Aorta (tissue), 5 donors: ENCODE results near the gene LAMC3. TPM values are rescaled to one million over a fixed set of nuclear protein-coding genes. Genes with fewer than 3 reads are reported as not detected.

Source experiments
- ATAC-seq: fragments of 200-7000 bp; cut with Tn5 transposase; one replicate; pipeline ENCODE4 v1.9.1; 2022; ENCODE audit warnings: moderate library complexity; ENCODE audit not compliant: low FRiP score
- DNase-seq, 2 donors: peaks; one replicate each; pipeline ENCODE4 v3.0.0-alpha.2; 2020
- H3K27ac ChIP-seq, 2 donors: one replicate each; pipeline ENCODE4 v1.5.1; 2013; ENCODE audit warnings: low read length in 2 of 2, mild to moderate bottlenecking in 2 of 2, moderate library complexity in 2 of 2, control low read depth in 1 of 2, inconsistent platforms in 1 of 2, low read depth in 1 of 2
- H3K27me3 ChIP-seq, 2 donors: one replicate each; pipeline ENCODE4 v1.6.1; 2013; ENCODE audit warnings: control low read depth in 1 of 2, low read length in 1 of 2, mild to moderate bottlenecking in 1 of 2, moderate library complexity in 1 of 2; ENCODE audit not compliant: insufficient read depth in 2 of 2, control insufficient read depth in 1 of 2
- H3K36me3 ChIP-seq, 2 donors: one replicate each; pipeline ENCODE4 v1.6.1; 2013; ENCODE audit warnings: control low read depth in 1 of 2, low read length in 1 of 2, mild to moderate bottlenecking in 1 of 2; ENCODE audit not compliant: insufficient read depth in 2 of 2, control insufficient read depth in 1 of 2
- H3K4me1 ChIP-seq, 2 donors: one replicate each; pipeline ENCODE4 v1.6.1; 2013; ENCODE audit warnings: low read length in 2 of 2, control low read depth in 1 of 2, mild to moderate bottlenecking in 1 of 2, moderate library complexity in 1 of 2; ENCODE audit not compliant: insufficient read depth in 2 of 2, control insufficient read depth in 1 of 2
- H3K4me3 ChIP-seq, 2 donors: one replicate each; pipeline ENCODE4 v1.5.1; 2013; ENCODE audit warnings: low read length in 2 of 2, control low read depth in 1 of 2, mild to moderate bottlenecking in 1 of 2
- H3K9me3 ChIP-seq: one replicate; pipeline ENCODE4 v1.6.1; 2013; ENCODE audit warnings: mild to moderate bottlenecking, low read length; ENCODE audit not compliant: control insufficient read depth
- WGBS, 2 donors: extraction: QIAGEN DNeasy Blood & Tissue Kit; methylation state at CpG; one replicate each; pipeline ENCODE4 v1.1.7; 2013; 5-methylcytosine and 5-hydroxymethylcytosine counted together
- intact Hi-C, 2 donors: fragments of 100-400 bp; cut with DNase I; formaldehyde crosslinking; loops; one replicate each; pipeline versions ENCODE4 v1.14.2 to v1.15.0; 2022
- polyA plus RNA-seq, 2 donors: library from polyadenylated mRNA; stranded (reverse); fragments of 200-250 nt; gene quantifications; one replicate each; pipeline ENCODE4 v1.2.3, GENCODE V29; 2013
- total RNA-seq, 2 donors: library from RNA; stranded (reverse); fragmentation: NEBNext Ultra II Directional; extraction: Animal tissue kit (Norgen Biotek cat#: 25700); gene quantifications; one replicate each; pipeline ENCODE4 v1.2.1, GENCODE V29; 2021
- donor health status: healthy with polysubstance abuse.
- donor health status: Bipolar disorder and iron deficiency.
- donor health status: DM: no; HTN: no; CAD: no.
- donor health status: DM: no; HTN: no; CAD: no.
- donor health status: DM: yes; HTN: yes; CAD: no.

Gene LAMC3
- total and polyA plus RNA-seq, 4 donors = 0.32 to 1.3 (median 0.74) TPM

DNA sequence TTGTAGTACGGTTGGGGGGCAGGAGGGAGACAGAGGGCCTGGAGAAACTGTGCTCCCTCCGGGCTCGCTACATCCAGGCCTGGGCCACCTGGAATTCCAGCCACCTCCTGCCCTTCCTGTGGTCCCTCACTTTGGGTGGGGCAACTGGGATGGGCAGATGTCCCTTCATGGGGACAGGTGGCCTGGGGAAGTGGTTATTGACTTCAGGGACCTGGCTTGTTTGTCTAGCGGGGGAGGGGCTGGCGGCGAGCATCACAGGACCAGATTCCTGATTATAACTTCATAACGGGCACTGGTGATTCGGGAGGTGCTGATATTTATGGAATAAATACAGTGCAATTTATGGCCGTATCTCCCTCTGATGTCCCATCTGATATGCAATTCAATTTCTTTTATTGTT lies 20.1 kb upstream of the LAMC3 start:
- Histone ChIP-seq H3K36me3 (no peaks in the 10 kb centered on the region), H3K27me3 (no peaks in the 10 kb centered on the region), H3K4me3 (no peak overlapping the region), H3K27ac (no peak overlapping the region), H3K4me1 (no peaks in the 10 kb centered on the region), H3K9me3 (no peaks in the 10 kb centered on the region)
- ATAC-seq = no peak
- 76 to 87% methylated on average over 9 of the region's 9 CpGs for WGBS, 2 donors
- no peak for DNase-seq
- intact Hi-C loops = no loop called here

- ATAC-seq (no peak), DNase-seq (no peak)
- intact Hi-C loops = no loop called here
- Histone ChIP-seq H3K4me1 (no peaks in the 10 kb centered on the region), H3K36me3 (no peaks in the 10 kb centered on the region), H3K27me3 (no peaks in the 10 kb centered on the region), H3K4me3 (no peak overlapping the region), H3K27ac (no peak overlapping the region), H3K9me3 (no peaks in the 10 kb centered on the region)
- 85 to 88% methylated on average over 18 of the region's 18 CpGs for WGBS, 2 donors
These were observed 19.6 kb upstream of the LAMC3 start for GRCh38 chr9:130989391-130989790.

- no peaks in the 10 kb centered on the region for H3K27me3 ChIP-seq
- no peaks in the 10 kb centered on the region for H3K9me3 ChIP-seq
- no peaks in the 10 kb centered on the region for H3K4me1 ChIP-seq
- no peak overlapping the region for H3K4me3 ChIP-seq
- intact Hi-C loops = no loop called here
- ATAC-seq (no peak), DNase-seq (no peak)
- WGBS, 2 donors = 80 to 91% methylated on average over 19 to 22 of the region's 22 CpGs
- no peaks in the 10 kb centered on the region for H3K36me3 ChIP-seq
- no peak overlapping the region for H3K27ac ChIP-seq
These were observed 19.1 kb upstream of the LAMC3 start for GRCh38 chr9:130989891-130990290.

GRCh38 chr9:130990306-130990977 lies 18.5 kb upstream of the LAMC3 start:
- ATAC-seq = no peak
- intact Hi-C loops = no loop called here
- Histone ChIP-seq H3K27ac (no peak overlapping the region), H3K9me3 (no peaks in the 10 kb centered on the region), H3K27me3 (no peaks in the 10 kb centered on the region), H3K4me1 (no peaks in the 10 kb centered on the region), H3K36me3 (no peaks in the 10 kb centered on the region), H3K4me3 (no peak overlapping the region)
- WGBS, 2 donors = 65 to 68% methylated on average over 23 of the region's 23 CpGs
- DNase-seq = no peak

DNA sequence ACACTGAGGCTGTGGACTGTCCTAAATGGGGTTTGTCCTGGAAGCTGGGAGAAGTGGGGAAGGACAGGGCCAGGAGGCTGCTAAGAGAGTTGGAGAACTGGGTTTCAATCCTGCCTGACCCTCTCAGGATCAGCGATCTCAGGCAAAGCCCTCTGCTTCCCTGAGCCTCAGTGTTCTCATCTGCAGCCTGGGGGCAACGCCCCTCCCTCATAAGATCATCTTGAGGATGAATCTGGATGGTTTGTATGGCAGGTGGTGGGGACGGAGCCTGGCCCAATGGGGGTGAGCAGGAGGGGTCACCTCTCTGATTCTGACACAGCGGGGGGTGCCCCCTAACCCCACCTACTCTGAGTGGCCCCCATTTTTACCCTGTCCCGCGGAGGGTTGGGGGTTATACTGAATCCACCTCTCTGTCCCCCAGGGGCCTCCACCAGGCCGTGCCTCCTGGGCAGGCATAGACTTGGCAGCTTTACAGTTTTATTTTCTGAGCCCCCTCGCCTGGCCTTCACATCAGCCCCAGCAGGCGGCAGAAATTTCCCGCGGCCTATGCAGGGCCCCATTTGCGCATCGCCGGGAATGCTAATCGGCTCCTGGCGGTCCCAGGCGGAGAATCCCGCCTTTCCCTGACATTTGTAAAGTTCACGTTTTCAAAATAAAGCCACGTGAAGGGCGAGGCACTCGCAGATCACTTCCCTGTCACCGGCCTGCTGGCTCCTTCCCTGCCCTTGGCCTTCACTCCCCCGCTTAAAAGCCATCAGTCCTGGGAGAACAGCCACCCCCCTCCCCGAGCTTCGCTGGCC lies 17.8 kb upstream of the LAMC3 start:
- H3K4me3 ChIP-seq = no peak overlapping the region
- DNase-seq (peak in 1 of 2 donors; percentile 20), ATAC-seq (no peak)
- intact Hi-C loops = no loop called here
- H3K9me3 ChIP-seq = no peaks in the 10 kb centered on the region
- 47 to 58% methylated on average over 26 of the region's 26 CpGs for WGBS, 2 donors
- H3K4me1 ChIP-seq = no peaks in the 10 kb centered on the region
- no peak overlapping the region for H3K27ac ChIP-seq
- H3K27me3 ChIP-seq = no peaks in the 10 kb centered on the region
- H3K36me3 ChIP-seq = no peaks in the 10 kb centered on the region

DNA sequence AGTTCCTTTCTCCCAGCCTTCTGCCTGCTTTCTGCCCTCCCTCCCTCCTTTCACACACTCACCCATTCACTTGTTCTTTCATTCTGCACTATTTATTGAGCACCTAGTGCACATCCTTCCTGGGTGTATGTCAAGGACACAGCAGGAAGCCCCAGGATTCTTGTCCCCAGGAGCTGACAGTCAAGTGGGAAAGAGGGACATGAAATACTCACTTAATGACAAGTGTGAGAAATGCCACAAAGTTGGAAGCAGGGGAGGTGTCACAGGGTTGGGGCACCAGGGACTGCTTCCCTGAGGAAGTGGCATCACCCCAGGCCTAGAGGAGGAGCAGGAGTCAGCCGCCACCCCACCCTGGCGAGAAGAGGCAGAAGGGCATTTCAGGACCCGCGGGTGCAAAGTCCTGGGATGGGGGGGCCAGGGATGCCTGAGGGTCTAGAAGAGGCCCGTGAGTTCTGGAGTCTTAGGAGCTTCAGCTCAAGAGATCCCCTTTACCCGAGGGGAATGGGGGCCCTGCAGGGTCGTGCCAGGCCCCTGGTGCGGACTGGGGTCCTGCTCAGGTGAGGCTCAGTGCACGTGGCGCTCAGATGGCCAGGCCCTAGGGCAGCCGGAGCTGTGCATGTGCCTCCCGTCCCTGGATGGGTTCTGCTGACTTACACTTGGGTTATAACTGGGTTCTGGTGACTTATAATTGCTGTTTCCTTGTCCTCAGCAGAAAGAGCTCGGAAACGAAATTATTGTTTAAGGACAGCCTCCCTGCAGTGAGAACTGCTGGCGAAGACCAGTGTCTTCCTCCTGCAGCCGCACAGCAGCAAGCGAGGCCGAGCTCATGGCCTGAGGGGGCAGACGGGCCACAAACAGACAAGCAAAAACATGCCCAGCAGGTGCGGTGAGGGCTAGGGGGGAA lies 16.9 kb upstream of the LAMC3 start:
- ATAC-seq = no peak
- 88 to 91% methylated on average over 20 of the region's 20 CpGs for WGBS, 2 donors
- intact Hi-C loops = no loop called here

DNA sequence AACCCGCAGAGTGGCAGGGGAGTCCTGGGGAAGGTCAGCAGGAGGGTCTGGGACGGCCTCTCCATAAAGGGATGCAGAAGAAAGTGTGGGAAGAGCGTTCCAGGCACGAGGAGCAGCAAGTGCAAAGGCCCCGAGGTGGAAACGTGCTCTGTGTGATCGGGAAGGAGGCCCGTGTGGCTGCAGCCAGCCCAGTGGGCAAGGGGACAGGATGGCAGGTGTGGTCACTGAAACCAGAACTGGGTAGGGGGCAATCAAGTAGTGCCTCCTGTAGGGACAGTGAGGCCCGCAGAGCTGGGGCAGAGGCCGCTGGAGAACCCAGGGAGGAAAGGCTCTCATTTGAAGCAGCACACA lies 16.3 kb upstream of the LAMC3 start:
- Histone ChIP-seq H3K36me3 (no peaks in the 10 kb centered on the region), H3K9me3 (no peaks in the 10 kb centered on the region), H3K27me3 (no peaks in the 10 kb centered on the region), H3K4me1 (no peaks in the 10 kb centered on the region), H3K4me3 (no peak overlapping the region), H3K27ac (no peak overlapping the region)
- no peak for ATAC-seq
- 96% methylated on average over 9 to 10 of the region's 10 CpGs for WGBS, 2 donors
- intact Hi-C loops = no loop called here
- peak in 1 of 2 donors; percentile 24 for DNase-seq

More for the DNA sequence above, 16.9 kb upstream of the LAMC3 start:
- DNase-seq = no peak
- no peak overlapping the region for H3K4me3 ChIP-seq
- no peaks in the 10 kb centered on the region for H3K36me3 ChIP-seq
- no peaks in the 10 kb centered on the region for H3K27me3 ChIP-seq
- H3K4me1 ChIP-seq = no peaks in the 10 kb centered on the region
- H3K9me3 ChIP-seq = no peaks in the 10 kb centered on the region
- no peak overlapping the region for H3K27ac ChIP-seq

DNA sequence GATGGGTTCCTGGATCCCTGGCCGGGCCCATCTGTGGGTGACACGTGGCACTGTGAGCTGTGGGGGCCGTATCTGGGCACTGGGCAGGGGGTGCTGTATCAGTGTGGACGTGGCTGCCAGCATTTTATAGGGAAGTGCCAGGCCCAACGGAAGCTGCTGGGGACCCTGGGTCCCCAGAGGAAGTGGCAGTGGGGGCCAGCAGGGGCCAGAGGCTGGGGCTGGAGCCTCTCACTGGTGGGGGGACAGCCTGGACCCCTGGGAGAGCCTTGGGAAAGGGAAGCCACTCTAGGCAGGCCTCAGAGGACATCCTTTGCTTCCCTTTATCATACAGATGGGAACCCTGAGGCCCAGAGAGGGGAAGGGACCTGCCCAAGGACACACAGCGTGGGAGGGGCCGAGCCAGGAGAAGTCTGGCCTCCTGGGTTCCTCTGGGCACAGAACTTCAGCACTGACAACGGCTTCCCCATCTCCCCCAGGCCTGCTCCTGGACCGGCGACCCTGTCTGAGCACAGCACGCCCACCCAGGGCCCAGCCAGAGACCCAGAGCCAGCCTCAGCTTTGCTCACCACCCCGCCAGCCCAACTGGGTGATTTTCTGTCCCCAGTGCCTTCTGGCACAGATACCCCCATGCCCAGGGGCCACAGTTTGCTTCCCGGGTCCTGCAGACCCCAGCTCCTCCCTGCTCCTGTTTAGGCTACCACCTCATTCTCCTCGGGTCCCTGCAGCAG lies 15.5 kb upstream of the LAMC3 start:
- H3K27ac ChIP-seq = no peak overlapping the region
- ATAC-seq (no peak), DNase-seq (peak in 1 of 2 donors; percentile 22)
- no peaks in the 10 kb centered on the region for H3K27me3 ChIP-seq
- no peaks in the 10 kb centered on the region for H3K4me1 ChIP-seq
- intact Hi-C loops = no loop called here
- H3K9me3 ChIP-seq = no peaks in the 10 kb centered on the region
- no peak overlapping the region for H3K4me3 ChIP-seq
- 83 to 86% methylated on average over 14 of the region's 14 CpGs for WGBS, 2 donors
- no peaks in the 10 kb centered on the region for H3K36me3 ChIP-seq
